DOHH2 (cell line): ENCODE measurements around the gene MEIS2.

Source experiments
- EZH2phosphoT487 ChIP-seq: fragments of 200-600 bp; sonication (generic); IDR thresholded peaks from 2 replicates; pipeline ENCODE4 v1.6.1; 2017; ENCODE audit warnings: borderline replicate concordance, mild to moderate bottlenecking, antibody characterized with exemption, low read length, moderate library complexity, mixed read lengths
- TF ChIP-seq, protein P1 (sequence below): fragments of 200-600 bp; sonication (generic); IDR thresholded peaks from one replicate; pipeline ENCODE4 v1.5.1; 2014; ENCODE audit warnings: antibody characterized with exemption, mild to moderate bottlenecking, low read depth, low read length; ENCODE audit not compliant: poor library complexity, severe bottlenecking

DNA sequence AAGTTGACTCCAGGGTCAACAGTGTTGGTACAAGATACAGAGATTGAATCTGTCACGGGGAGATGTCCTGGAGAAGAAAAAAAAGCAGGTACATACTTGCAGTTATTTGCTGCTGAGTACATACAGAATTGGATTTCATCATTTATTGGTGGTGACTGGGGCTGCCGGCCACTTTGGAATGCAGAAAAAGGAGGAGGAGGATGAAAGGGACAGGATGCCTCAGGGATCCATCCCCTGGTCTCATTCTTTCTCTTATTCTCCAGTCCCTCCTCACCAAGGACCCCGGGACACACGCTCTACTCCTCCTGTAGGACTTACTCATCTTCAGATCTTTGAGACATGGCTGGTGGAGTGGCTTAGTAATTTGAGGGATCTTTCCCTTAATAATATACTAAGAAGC, 30.0 kb upstream of the MEIS2 start:
- TF ChIP-seq, protein P1, sequence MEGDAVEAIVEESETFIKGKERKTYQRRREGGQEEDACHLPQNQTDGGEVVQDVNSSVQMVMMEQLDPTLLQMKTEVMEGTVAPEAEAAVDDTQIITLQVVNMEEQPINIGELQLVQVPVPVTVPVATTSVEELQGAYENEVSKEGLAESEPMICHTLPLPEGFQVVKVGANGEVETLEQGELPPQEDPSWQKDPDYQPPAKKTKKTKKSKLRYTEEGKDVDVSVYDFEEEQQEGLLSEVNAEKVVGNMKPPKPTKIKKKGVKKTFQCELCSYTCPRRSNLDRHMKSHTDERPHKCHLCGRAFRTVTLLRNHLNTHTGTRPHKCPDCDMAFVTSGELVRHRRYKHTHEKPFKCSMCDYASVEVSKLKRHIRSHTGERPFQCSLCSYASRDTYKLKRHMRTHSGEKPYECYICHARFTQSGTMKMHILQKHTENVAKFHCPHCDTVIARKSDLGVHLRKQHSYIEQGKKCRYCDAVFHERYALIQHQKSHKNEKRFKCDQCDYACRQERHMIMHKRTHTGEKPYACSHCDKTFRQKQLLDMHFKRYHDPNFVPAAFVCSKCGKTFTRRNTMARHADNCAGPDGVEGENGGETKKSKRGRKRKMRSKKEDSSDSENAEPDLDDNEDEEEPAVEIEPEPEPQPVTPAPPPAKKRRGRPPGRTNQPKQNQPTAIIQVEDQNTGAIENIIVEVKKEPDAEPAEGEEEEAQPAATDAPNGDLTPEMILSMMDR = no peak
- TF ChIP-seq EZH2phosphoT487 = no peak
